ENCODE data around the gene ADPGK. TPM values are rescaled to one million over a fixed set of nuclear protein-coding genes. Genes with fewer than 3 reads are reported as not detected.
"Not testable (repeated sequence)": the region's sequence is repeated elsewhere in the genome, so short reads cannot be mapped to it uniquely, and the experiment has no call there.

The ADPGK gene
- total and polyA plus RNA-seq, 4 experiments from 2014 or later = 66.7 to 104 (median 97.1) TPM

DNA sequence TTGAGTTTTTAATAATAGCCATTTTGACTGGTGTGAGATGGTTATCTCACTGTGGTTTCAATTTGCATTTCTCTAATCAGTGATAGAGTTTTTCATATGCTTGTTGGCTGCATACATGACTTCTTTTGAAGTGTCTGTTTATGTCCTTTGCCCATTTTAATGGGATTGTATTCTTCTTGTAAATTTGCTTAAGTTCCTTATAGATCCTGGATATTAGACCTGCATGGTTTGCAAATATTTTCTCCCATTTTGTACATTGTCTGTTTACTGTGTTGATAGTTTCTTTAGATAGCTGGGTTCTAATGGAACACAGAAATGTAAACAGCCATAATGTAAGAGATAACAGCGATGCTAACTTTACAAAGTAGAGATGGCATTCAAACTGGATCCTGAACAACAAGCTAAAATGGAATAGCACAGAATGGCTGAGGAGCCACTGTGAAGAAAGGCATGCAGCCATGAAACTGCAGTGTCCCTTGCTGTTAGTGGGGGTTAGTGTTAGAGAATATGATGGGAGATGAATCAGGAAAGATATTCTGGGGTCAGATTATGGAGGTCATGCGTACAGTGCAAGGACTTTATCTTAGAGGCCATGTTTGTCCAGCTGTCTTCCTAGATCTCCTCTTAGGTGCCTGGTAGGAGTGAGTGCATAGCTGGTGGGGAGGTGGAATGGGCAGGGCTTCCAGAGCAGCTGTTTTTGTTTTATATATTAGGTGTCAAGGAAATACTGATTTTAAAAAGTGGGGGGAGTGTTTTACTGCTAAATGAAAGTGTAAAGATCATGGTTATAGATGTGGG is 49.4 kb downstream of the ADPGK start:
- ChIA-PET POLR2A (ENCODE audit: partially characterized antibody) (interaction anchor here (1.2 kb wide), 1 partner anchor 19 kb away, joined by 3 read pairs; no protein-coding TSS in a partner anchor), CTCF (ENCODE audit: partially characterized antibody) (interaction anchor here (1.3 to 6.0 kb wide), 2 partner anchors 12 to 21 kb away, joined by 3 to 43 read pairs; no protein-coding TSS in a partner anchor)
- Histone ChIP-seq H3K4me3 (ENCODE audit: low read length in 2 of 2) (no peak overlapping the region), H3K27ac (ENCODE audit: low read depth, low read length) (no peak overlapping the region), H3K4me1 (ENCODE audit: insufficient read depth, low read length) (peaks cover 5% of the 10 kb centered on the region), H3K36me3 (ENCODE audit: insufficient read depth, low read length) (peaks cover 13% of the 10 kb centered on the region), H3K9me3 (ENCODE audit: control insufficient read depth in 1 of 2, low read length in 2 of 2) (no peaks in the 10 kb centered on the region), H3K27me3 (ENCODE audit: insufficient read depth, low read length) (no peaks in the 10 kb centered on the region)
- H3K4me1 Mint-ChIP-seq = peaks cover 14 to 18% (median 17%) of the 10 kb centered on the region in 4 donors
- intact Hi-C loops (cut with micrococcal nuclease) = no loop called here
- peak overlapping the region in 5 of 7 donors; percentile 2 to 81 (median 44) for H3K27ac Mint-ChIP-seq
- H3K4me3 Mint-ChIP-seq = no peak overlapping the region
- no peak for DNase-seq
- H3K36me3 Mint-ChIP-seq = peaks cover 60 to 61% of the 10 kb centered on the region in 2 donors
- H3K9me3 Mint-ChIP-seq = no peaks in the 10 kb centered on the region
- no peaks in the 10 kb centered on the region for H3K27me3 Mint-ChIP-seq

- Histone ChIP-seq H3K4me3 (ENCODE audit: low read length in 2 of 2) (no peak overlapping the region), H3K9me3 (ENCODE audit: control insufficient read depth in 1 of 2, low read length in 2 of 2) (no peaks in the 10 kb centered on the region), H3K27ac (ENCODE audit: low read depth, low read length) (no peak overlapping the region), H3K4me1 (ENCODE audit: insufficient read depth, low read length) (no peaks in the 10 kb centered on the region), H3K27me3 (ENCODE audit: insufficient read depth, low read length) (no peaks in the 10 kb centered on the region), H3K36me3 (ENCODE audit: insufficient read depth, low read length) (peaks cover 11% of the 10 kb centered on the region)
- intact Hi-C loops (cut with micrococcal nuclease) = no loop called here
- POLR2A ChIA-PET (ENCODE audit: partially characterized antibody) = no interaction called here
- Mint-ChIP-seq H3K27ac (peak overlapping the region in 3 of 7 donors; percentile 46 to 87 (median 54)), H3K36me3 (peaks cover 53 to 61% of the 10 kb centered on the region in 2 donors), H3K4me1 (peaks cover 8 to 12% (median 10%) of the 10 kb centered on the region in 4 donors), H3K9me3 (no peaks in the 10 kb centered on the region), H3K4me3 (no peak overlapping the region), H3K27me3 (no peaks in the 10 kb centered on the region)
- DNase-seq = no peak
- CTCF ChIA-PET (ENCODE audit: partially characterized antibody) = interaction anchor here (6.0 kb wide), 1 partner anchor 10 kb away, joined by 43 read pairs; no protein-coding TSS in a partner anchor
These were observed 51.0 kb downstream of the ADPGK start for GRCh38 chr15:72732516-72732915.

- H3K36me3 Mint-ChIP-seq = peaks cover 53 to 59% of the 10 kb centered on the region in 2 donors
- no peaks in the 10 kb centered on the region for H3K27me3 Mint-ChIP-seq
- no peaks in the 10 kb centered on the region for H3K9me3 Mint-ChIP-seq
- POLR2A ChIA-PET (ENCODE audit: partially characterized antibody) = no interaction called here
- H3K4me3 Mint-ChIP-seq = no peak overlapping the region
- H3K4me1 ChIP-seq (ENCODE audit: insufficient read depth, low read length) = no peaks in the 10 kb centered on the region
- H3K4me1 Mint-ChIP-seq = peaks cover 8 to 12% (median 9%) of the 10 kb centered on the region in 4 donors
- no peaks in the 10 kb centered on the region for H3K27me3 ChIP-seq (ENCODE audit: insufficient read depth, low read length)
- no peak for DNase-seq
- no peak overlapping the region for H3K4me3 ChIP-seq (ENCODE audit: low read length in 2 of 2)
- no peak overlapping the region for H3K27ac ChIP-seq (ENCODE audit: low read depth, low read length)
- peaks cover 6% of the 10 kb centered on the region for H3K36me3 ChIP-seq (ENCODE audit: insufficient read depth, low read length)
- no peaks in the 10 kb centered on the region for H3K9me3 ChIP-seq (ENCODE audit: control insufficient read depth in 1 of 2, low read length in 2 of 2)
- peak overlapping the region in 1 of 7 donors; percentile 13 for H3K27ac Mint-ChIP-seq
- intact Hi-C loops (cut with micrococcal nuclease) = no loop called here
- CTCF ChIA-PET (ENCODE audit: partially characterized antibody) = interaction anchor here (6.0 kb wide), 1 partner anchor 10 kb away, joined by 43 read pairs; no protein-coding TSS in a partner anchor
These were observed 51.5 kb downstream of the ADPGK start for GRCh38 chr15:72732086-72732485.

DNA sequence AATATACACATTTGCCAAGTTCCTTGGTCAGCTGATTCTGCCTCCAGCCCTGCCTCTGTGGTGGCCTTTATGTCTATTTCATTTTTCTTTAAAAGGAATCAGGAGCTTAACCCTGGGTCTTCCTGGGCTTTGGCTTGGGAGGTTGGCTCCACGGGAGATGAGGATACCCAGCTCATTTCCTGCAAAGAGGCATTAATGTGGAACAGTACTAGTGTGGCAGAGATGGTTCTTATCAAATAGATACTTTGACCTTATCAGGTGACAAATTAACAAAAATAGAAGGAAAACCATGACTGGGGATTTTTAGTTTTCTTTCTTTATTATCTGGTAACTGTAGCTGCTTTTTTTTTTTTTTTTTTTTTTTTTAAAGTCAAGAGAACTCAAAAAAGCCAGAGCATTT is 54.7 kb downstream of the ADPGK start:
- H3K27ac Mint-ChIP-seq = peak overlapping the region in 2 of 7 donors; percentile 10 to 42
- H3K27ac ChIP-seq (ENCODE audit: low read depth, low read length) = no peak overlapping the region
- H3K4me1 ChIP-seq (ENCODE audit: insufficient read depth, low read length) = no peaks in the 10 kb centered on the region
- H3K27me3 ChIP-seq (ENCODE audit: insufficient read depth, low read length) = no peaks in the 10 kb centered on the region
- H3K4me3 Mint-ChIP-seq = no peak overlapping the region
- no peaks in the 10 kb centered on the region for H3K9me3 ChIP-seq (ENCODE audit: control insufficient read depth in 1 of 2, low read length in 2 of 2)
- H3K9me3 Mint-ChIP-seq = no peaks in the 10 kb centered on the region
- H3K27me3 Mint-ChIP-seq = no peaks in the 10 kb centered on the region
- H3K4me1 Mint-ChIP-seq = peaks cover 4 to 5% (median 4%) of the 10 kb centered on the region in 4 donors
- intact Hi-C loops (cut with micrococcal nuclease) = no loop called here
- no peak overlapping the region for H3K4me3 ChIP-seq (ENCODE audit: low read length in 2 of 2)
- DNase-seq = no peak
- H3K36me3 Mint-ChIP-seq = peaks cover 28 to 44% of the 10 kb centered on the region in 2 donors
- POLR2A ChIA-PET (ENCODE audit: partially characterized antibody) = interaction anchor here (0.9 kb wide), 1 partner anchor 12 kb away, joined by 3 read pairs; no protein-coding TSS in a partner anchor
- no peaks in the 10 kb centered on the region for H3K36me3 ChIP-seq (ENCODE audit: insufficient read depth, low read length)
- CTCF ChIA-PET (ENCODE audit: partially characterized antibody) = interaction anchor here (0.9 to 1.4 kb wide), 2 partner anchors 10 to 27 kb away, joined by 3 to 6 read pairs; no protein-coding TSS in a partner anchor

DNA sequence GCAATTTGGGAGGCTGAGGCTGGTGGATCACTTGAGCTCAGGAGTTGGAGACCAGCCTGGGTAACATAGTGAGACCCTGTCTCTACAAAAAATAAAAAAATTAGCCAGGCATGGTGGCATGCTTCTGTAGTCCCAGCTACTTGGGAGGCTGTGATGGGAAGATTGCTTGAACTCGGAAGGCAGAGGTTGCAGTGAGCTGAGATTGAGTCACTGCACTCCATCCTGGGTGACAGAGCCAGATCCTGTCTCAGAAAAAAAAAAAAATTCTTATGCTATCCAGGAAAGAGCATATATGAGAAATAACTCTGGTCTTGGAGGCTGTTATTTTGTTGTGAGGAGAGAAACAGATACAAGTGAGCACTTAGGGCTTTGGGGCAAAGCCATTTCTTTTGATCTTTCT is 55.3 kb downstream of the ADPGK start:
- DNase-seq; H3K4me3 Mint-ChIP-seq; H3K4me1 Mint-ChIP-seq; H3K9me3 ChIP-seq (ENCODE audit: control insufficient read depth in 1 of 2, low read length in 2 of 2); H3K36me3 ChIP-seq (ENCODE audit: insufficient read depth, low read length); H3K27ac ChIP-seq (ENCODE audit: low read depth, low read length); H3K27me3 Mint-ChIP-seq; H3K9me3 Mint-ChIP-seq; H3K27me3 ChIP-seq (ENCODE audit: insufficient read depth, low read length); H3K4me3 ChIP-seq (ENCODE audit: low read length in 2 of 2); intact Hi-C loops (cut with micrococcal nuclease); H3K27ac Mint-ChIP-seq; H3K4me1 ChIP-seq (ENCODE audit: insufficient read depth, low read length): not testable (repeated sequence)
- H3K36me3 Mint-ChIP-seq = peaks cover 24 to 41% of the 10 kb centered on the region in 2 donors
- ChIA-PET CTCF (ENCODE audit: partially characterized antibody) (interaction anchor here (1.4 kb wide), 1 partner anchor 9 kb away, joined by 6 read pairs; no protein-coding TSS in a partner anchor), POLR2A (ENCODE audit: partially characterized antibody) (interaction anchor here (0.6 kb wide), 1 partner anchor 29 kb away, joined by 5 read pairs; no protein-coding TSS in a partner anchor)

GRCh38 chr15:72727154-72727553 is 56.4 kb downstream of the ADPGK start:
- no peaks in the 10 kb centered on the region for H3K27me3 Mint-ChIP-seq
- H3K4me1 Mint-ChIP-seq = no peaks in the 10 kb centered on the region
- peaks cover 19 to 36% of the 10 kb centered on the region in 2 donors for H3K36me3 Mint-ChIP-seq
- H3K4me3 Mint-ChIP-seq = no peak overlapping the region
- Histone ChIP-seq H3K27me3 (ENCODE audit: insufficient read depth, low read length) (no peaks in the 10 kb centered on the region), H3K36me3 (ENCODE audit: insufficient read depth, low read length) (no peaks in the 10 kb centered on the region), H3K27ac (ENCODE audit: low read depth, low read length) (no peak overlapping the region), H3K9me3 (ENCODE audit: control insufficient read depth in 1 of 2, low read length in 2 of 2) (no peaks in the 10 kb centered on the region), H3K4me1 (ENCODE audit: insufficient read depth, low read length) (no peaks in the 10 kb centered on the region), H3K4me3 (ENCODE audit: low read length in 2 of 2) (no peak overlapping the region)
- POLR2A ChIA-PET (ENCODE audit: partially characterized antibody) = interaction anchor here (0.6 kb wide), 1 partner anchor 128 kb away, joined by 3 read pairs; no protein-coding TSS in a partner anchor
- no peak for DNase-seq
- CTCF ChIA-PET (ENCODE audit: partially characterized antibody) = no interaction called here
- H3K9me3 Mint-ChIP-seq = no peaks in the 10 kb centered on the region
- H3K27ac Mint-ChIP-seq = no peak overlapping the region
- intact Hi-C loops (cut with micrococcal nuclease) = no loop called here

- H3K36me3 Mint-ChIP-seq = peaks cover 10 to 27% of the 10 kb centered on the region in 2 donors
- intact Hi-C loops (cut with micrococcal nuclease); CTCF ChIA-PET (ENCODE audit: partially characterized antibody); H3K9me3 Mint-ChIP-seq; H3K27me3 ChIP-seq (ENCODE audit: insufficient read depth, low read length); H3K27ac ChIP-seq (ENCODE audit: low read depth, low read length); H3K4me1 ChIP-seq (ENCODE audit: insufficient read depth, low read length); POLR2A ChIA-PET (ENCODE audit: partially characterized antibody); H3K4me3 Mint-ChIP-seq; H3K27ac Mint-ChIP-seq; DNase-seq; H3K27me3 Mint-ChIP-seq; H3K4me1 Mint-ChIP-seq; H3K4me3 ChIP-seq (ENCODE audit: low read length in 2 of 2); H3K9me3 ChIP-seq (ENCODE audit: control insufficient read depth in 1 of 2, low read length in 2 of 2); H3K36me3 ChIP-seq (ENCODE audit: insufficient read depth, low read length): not testable (repeated sequence)
These were observed 57.7 kb downstream of the ADPGK start for GRCh38 chr15:72725851-72726250.
